Measurements from ENCODE around the gene NHLH1.

DNA sequence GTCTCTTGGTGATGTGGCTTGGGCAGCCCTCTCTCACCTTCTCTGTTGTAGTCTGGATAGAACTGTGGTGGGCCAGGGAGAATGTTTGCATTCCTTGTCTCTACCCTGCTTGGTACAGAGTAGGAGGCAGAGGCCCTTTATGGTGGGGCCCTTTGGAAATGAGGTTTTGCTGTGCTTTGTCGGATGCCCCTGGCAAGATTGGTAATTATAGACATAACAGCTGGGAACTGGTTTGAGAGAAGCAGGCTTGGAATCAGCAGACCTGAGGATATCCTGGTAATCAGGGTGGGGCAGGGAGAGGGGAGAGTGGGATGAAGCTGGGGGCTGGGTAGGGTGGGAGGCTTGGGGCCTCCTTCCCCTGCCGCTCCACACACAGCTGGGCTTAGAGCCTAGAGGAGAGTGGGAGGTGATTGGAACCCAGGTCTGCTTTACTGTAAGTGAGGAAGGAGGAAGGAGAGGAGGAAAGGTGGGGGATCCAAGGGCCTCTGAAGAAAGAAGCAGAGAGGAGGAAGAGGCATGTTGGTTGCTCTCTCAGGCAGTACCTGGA is 38.5 kb downstream of the NHLH1 start:
- TF ChIP-seq, protein P1, sequence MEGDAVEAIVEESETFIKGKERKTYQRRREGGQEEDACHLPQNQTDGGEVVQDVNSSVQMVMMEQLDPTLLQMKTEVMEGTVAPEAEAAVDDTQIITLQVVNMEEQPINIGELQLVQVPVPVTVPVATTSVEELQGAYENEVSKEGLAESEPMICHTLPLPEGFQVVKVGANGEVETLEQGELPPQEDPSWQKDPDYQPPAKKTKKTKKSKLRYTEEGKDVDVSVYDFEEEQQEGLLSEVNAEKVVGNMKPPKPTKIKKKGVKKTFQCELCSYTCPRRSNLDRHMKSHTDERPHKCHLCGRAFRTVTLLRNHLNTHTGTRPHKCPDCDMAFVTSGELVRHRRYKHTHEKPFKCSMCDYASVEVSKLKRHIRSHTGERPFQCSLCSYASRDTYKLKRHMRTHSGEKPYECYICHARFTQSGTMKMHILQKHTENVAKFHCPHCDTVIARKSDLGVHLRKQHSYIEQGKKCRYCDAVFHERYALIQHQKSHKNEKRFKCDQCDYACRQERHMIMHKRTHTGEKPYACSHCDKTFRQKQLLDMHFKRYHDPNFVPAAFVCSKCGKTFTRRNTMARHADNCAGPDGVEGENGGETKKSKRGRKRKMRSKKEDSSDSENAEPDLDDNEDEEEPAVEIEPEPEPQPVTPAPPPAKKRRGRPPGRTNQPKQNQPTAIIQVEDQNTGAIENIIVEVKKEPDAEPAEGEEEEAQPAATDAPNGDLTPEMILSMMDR (IDR thresholded peaks at IDR 0.05; ENCODE audit: borderline replicate concordance, extremely low read depth, low read length, poor library complexity, severe bottlenecking): no peak
- TF ChIP-seq EZH2 (IDR thresholded peaks at IDR 0.05; ENCODE audit: borderline replicate concordance, low read depth, low read length, severe bottlenecking): no peak

All from DND-41 (cell line).